HG03439 (cell line): ENCODE results near the gene NCOA6.

Source experiments
- ATAC-seq: cut with Tn5 transposase; IDR thresholded peaks from one replicate; pipeline ENCODE4 v1.9.1; 2021; ENCODE audit warnings: mild to moderate bottlenecking, moderate library complexity; ENCODE audit not compliant: unreplicated experiment

Gene NCOA6

DNA sequence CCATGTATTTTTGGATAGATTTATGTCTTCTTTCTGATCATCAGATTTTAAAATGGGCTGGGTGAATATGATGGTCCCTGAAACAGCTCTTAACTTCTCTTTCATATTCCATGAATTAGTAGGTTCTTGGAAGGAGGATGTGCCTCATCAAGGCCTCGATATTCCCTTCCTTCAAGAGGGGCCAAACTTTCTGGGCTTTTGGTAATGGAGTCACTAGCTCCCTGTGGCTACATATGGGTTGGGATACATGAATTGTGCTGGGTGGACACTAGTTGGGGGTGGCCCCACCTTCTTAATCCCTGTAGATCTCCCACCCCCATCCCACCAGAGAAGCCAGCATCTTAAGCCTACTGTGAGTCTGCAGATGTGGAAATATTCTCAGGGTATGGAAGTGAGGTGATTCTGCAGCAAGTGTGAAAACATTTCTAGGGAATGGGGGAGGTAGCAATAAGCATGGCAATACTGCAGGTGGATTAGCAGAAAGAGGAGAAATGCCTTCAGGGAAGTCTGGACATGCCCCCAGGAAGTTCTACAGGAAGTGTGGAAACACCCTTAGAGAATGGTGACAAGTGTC, 119.1 kb downstream of the NCOA6 start:
- no peak for ATAC-seq

DNA sequence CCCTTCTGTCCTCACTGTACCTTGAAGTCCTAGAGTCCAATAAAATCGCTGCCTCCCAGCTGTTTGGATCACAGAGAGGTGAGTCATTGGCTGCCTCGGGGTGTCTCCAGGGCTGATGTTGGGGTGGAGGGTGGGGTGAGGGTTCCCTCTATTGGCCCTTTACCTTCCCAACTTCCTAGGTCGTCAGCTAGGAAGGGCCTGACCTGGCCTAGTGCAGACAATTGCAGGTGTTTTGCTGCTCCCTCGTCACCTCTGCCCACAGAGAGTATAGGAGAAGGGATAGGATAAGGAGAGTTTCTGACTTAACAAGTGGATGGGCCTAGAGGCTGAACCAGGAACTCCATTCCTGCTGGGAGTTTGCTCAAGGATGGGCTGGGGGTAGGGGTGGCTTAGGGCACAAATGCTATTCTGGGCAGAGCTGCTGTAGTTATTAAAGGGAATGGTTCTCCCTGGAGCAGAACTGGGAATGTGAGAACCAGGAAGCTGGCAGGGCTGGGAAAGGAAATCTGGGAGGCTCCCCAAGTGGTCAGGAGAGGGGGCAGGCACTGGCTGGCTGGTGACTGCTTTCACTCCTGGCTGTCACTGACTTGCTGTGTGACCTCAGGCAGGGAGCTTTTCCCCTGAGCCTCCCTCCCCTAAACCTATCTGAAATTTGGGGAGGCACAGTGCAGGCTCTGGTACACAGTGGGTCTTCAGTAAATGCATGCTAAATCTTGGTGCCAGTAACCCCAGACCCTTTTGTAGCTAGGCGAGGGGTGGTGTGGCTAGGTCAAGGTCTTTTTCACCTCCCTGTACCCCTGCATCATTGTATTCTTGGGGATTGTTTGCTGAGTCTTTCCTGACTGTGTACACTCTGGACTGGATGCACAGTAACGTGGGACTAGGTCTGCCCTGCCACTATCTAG, 119.8 kb downstream of the NCOA6 start:
- ATAC-seq, result no peak

DNA sequence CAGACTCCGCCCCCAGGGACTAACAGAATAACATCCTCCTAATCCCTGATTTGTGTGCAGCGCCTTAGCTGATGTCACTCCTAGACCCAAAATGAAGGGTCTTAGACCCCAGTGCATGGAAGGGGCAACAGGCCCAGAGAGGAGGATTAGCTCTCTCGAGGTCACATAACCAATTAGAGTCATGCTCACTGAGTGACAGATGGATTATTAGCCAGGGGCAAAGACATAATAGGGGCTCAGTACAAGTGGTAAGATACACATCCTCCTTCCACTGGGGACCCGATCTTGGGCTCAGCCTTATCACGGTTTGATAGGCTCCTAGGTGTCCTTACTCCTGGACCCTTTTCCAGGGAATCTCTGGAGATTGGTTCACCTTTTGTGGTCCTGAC, 120.4 kb downstream of the NCOA6 start:
- ATAC-seq, result no peak

DNA sequence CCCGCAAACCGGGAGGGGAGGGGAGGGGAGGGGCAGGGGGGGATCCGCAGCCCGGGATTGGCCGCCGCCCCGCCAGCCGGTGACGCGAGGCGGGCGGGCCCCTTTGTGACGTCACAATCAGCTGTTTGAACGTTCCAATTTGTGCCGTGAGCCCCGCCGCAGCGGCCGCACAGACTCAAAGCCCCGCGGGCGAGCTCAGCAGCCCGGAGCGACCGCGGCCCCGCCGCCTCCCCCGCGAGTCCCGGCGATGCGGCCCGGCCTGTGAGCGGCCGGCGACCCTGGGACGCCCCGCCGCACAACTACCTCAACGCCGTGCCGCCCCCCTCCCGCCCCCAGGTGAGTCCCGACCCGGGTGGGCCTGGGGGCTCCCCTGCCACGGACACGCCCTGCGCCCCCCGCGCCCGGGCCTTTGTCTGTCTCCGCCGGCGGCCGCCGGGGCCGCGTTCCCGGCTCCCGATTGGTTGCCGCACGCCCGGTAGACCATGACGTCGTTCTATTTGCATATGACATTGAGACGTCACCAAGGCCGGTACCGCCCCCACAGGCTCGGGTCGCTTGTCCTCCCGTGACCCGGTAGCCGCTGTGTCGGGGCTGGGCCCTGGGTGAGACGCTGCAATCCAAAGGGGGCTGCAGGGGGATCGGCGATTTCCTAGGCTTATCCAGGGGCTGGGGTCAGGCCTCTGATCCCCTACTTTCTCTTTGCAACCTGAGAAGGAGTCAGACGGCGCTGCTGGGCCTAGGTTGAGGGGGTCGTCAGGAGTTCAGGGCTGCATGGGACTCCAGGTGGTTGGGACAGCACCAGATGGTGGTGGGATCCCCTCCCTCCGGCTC, 121.1 kb downstream of the NCOA6 start, which contains the start of gene TP53INP2:
Gene TP53INP2, plus strand, starts transcription at position 168 of the 831 bp plus-strand sequence. CDS start 4,396 bp downstream, outside the sequence.
- ATAC-seq, result peak; percentile 48

DNA sequence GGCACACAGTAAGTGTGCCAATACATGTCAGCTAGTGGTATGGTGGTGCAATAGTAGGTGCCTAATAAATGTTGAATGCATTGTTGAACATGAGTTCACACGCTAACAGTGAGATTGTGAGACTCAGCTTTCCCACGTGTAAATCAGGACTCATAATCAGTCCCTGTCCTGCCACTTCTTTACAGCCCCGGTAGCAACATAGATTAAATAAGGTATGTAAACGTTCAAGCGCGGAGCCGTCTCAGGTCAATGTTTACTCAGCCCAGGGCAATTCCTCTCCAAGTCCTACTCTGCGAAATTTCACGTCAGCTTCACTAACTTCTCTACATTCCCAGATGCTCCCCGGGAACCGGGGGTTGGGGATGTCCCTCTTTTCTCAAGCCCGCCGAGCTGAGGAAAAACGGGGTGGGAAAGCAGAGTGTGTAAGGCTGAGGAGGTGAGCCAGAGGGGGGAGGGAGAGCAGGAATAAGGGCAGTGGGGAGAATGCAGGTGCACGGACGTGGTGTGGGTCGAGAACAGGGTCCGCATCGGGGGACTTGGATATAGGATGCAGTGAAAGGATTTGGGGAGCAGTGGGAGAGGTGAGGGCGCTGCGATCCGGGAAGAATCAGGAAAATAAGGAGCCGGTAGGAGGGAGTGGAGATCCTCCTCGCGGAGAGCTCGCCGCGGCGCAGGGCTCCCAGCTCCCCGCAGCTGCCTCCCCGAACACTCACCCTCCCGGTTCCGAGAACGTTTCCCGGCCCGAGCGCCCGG, 121.9 kb downstream of the NCOA6 start:
- ATAC-seq, result no peak

DNA sequence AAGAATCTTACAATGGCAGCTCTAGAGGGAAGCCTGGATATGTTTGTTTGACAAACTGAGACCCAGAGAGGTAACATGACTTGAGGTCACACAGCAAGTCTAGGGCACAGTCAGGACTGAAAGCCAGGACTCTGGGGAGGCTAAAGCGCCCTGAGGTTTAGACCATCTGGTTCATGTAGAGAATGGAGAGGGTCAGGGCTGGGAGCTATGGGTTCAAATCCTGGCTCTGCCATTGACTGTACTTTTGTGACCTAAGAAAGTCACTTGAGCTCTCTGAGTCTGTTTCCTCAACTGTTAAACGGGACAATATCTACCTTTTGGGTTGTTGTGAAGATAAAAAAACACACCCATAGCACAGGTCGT, 122.4 kb downstream of the NCOA6 start:
- no peak for ATAC-seq

DNA sequence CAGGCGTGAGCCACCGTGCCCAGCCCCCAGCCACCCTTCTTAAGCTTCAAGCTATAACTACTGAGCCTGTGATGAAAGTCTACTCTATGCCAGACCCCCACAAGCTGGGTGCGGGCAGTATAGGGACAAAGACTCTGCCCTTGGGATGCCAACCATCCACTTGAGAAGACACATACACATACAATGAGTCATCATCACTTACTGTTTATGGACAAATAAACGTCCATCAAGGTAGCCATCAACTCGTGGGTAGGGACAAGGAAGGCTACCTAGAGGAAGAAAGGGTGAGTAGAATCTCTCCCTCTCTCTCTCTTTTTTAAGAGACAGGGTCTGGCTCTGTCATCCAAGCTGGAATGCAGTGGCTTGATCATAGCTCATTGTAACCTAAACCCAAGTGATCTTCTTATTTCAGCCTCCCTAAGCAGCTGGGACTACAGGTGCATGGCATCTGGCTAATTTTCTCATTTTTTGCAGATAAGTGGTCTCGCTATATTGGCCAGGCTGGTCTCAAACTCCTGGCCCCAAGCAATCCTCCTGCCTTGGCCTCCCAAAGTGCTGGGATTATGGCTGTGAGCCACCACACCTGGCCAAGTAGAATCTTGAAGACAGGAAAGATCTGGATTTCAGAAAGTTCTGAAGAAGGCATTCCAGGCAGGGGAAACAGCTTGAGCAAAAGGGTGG, 123.9 kb downstream of the NCOA6 start:
- no peak for ATAC-seq

DNA sequence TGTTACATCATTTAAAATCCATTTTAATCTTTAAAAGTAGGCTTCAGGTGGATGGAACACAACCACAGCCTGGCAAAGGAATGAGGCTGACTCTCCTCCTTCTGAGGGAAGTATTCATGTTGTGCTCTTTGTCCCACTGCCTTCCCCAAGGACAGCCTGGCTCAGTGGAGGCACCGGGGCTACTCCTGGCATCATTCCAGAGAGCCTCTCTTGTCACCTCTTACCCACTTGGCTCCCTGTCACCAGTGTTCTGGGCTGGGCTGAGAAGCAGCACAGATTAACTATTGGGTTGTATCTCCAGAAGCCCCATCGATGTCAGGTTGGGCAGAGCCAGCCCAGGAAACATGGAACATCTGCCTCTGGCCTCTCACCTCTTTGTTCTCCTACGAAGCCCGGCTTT, 132.0 kb downstream of the NCOA6 start:
- ATAC-seq, result no peak

DNA sequence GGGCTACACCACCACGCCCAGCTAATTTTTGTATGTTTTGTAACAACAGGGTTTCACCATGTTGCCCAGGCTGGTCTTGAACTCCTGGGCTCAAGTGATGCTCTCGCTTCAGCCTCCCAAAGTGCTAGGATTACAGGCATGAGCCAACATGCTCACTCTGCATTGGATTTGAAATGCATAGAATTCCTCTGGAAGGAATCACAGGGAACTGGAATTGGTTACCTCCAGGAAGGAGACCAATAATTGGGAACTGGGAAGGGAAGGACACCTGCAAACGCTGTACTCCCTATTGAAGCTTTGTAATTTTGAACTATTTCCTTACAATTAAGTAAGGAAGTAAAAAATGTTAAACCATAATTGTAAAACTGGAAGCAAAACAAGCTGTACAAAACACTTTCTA, 133.6 kb downstream of the NCOA6 start:
- no peak for ATAC-seq

DNA sequence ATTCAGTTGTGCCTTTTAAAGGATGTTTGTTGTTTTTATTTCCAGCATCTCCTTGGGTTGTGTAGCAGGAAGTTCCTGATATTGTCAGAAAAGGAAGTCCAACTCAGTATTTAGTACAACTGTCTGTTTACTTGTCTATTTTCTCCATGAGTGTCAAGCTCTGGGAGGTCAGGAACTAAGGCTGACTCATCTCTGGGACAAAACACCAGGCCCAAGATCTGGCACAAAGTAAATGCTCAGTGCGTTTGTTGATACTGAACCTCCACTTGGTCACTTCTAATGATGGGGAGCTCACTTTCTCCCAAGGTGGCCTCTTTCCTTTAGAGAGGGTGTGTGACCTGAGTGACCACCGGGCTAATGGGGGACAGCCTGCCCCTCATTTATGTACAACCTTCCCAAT, 136.0 kb downstream of the NCOA6 start:
- no peak for ATAC-seq

DNA sequence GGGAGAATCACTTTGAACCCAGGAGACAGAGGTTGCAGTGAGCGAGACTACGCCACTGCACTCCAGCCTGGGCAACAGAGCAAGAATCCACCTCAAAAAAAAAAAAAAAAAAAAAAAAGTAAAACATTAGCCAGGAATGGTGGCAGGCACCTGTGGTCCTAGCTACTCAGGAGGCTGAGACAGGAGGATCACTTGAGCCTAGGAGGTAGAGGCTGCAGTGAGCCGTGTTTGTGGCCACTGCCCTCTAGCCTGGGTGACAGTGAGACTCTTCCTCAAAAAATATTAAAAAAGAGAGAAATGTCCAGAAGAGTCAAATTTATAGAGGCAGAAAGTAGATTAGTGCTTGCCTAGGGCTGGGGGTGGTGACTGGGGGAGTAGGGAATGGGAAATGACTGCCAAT, 141.8 kb downstream of the NCOA6 start:
- no peak for ATAC-seq

DNA sequence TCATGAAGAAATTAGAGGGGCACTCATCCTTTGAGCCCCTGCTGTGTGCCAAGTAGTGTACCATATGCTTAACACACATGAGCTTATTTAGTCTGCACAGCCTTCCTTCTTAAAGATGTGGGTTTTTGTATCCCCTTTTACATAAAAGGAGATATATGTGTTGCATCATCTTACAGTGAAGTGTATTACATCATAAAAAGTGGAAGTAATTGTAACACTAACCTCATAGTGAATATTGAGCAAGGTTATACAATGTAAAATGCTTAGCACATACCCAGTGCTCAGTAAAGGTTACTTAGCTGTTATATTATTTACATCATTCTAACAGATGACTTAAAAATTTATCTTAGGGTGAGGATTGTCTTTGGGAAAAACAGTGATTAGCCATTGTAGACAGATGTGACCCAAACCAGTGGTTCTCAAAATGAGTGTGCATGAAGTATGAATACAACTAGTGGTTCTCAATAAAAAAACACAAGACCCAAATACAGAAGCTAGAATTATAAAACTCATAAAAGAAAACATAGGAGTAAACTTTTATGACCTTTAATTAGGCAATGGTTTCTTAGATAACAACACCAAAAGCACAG, 144.8 kb downstream of the NCOA6 start:
- no peak for ATAC-seq

DNA sequence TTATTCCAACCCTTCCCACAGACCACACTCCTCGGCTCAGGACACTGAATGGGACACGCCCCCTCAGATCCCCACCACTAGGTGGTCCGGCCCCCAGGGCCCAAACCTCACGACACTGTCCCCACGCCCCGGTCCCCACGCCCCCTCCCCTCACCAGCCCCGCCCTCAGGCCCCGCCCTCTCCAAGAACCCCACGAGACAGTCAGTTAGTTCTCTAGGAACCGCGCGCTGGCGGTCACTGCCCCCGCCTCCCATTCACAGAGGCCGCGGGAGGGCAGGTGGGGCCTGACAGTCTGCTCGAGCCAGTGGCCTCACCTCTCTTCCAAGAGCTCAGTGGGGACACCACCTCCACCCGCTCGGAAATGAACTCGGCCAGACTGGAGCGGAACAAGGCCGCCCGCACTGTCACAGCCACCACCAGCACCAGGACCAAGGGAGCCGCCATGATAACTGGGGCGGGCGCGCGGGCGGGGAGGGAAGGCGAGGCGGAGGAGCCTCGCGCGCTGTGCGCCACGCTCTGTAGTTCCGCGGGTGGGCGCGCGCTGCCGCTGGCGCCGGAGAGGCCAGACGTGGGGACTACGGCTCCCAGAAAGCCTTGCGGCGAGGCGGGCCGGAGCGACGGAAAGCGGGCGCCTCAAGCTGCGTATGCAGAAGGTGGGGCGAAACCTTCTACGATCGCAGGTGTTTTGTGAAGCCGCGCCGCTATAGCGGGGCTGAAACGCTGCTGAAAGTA, 148.6 kb downstream of the NCOA6 start, which contains the start of gene PIGU:
Gene PIGU, minus strand, starts transcription at position 451 of the 732 bp plus-strand sequence. Its CDS starts 7 bp downstream, at position 444.
- ATAC-seq, result peak; percentile 91

DNA sequence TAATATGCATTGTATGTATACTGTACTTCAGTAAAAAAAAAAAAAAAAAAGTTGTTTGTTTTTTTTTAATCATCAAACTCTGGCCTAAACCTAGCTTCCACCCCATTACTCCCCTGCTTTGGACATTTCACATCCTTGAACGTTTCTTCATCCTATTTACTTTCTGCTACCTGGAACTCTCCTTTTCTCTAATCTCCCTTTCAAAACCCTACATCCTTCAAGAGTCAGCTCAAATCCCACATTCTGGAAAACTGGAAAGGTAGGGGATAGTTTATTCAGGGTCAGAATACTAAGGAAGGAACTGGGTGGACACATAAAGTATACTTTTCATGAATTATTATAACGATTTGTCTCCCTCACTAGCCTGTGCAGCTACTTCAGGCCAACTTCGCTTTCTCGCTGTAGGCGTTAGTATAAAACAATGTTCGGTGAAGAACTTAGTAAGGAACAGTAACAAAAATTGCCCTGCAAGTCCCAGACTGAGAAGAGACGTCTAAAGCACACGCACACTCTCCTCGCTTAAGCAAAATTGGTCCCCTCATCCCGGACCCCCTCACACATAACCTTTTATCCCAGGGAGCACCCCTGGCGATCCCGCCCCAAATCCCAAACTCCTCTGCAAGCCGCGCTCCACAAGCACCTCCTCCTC, 149.3 kb downstream of the NCOA6 start:
- ATAC-seq, result no peak

DNA sequence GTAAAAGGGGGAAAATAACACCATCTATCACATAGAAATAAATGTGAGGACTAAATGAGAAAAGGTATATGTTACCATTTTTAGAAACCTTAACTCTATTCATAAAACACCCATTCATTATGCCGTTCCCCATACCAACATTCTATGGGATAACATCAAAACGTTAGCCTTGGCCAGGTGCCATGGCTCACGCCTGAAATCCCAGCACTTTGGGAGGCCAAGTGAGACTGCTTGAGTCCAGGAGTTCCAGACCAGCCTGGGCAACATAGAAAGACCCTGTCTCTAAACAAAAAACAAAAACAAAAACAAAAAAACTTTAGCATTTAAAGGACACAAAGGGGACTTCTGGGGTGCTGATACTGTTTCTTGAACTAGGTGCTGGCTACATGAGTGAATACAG, 149.9 kb downstream of the NCOA6 start:
- ATAC-seq, result no peak

DNA sequence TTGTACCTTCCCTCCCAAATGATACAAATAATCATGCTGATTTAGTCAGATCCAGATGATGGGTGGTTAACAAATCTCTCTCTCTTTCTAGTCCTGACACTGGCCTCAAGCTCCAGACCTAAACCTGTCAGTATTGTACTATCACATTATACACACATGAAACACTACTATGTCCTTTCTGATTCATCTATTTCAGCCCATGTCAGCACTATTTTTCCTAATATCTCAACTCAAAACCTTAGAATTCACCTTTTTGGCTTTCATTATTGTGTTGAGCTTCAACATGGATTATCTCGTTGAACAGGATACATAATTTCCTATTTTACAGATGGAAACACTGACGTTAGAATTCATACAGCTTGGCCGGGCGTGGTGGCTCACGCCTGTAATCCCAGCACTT, 152.0 kb downstream of the NCOA6 start:
- ATAC-seq, result no peak

DNA sequence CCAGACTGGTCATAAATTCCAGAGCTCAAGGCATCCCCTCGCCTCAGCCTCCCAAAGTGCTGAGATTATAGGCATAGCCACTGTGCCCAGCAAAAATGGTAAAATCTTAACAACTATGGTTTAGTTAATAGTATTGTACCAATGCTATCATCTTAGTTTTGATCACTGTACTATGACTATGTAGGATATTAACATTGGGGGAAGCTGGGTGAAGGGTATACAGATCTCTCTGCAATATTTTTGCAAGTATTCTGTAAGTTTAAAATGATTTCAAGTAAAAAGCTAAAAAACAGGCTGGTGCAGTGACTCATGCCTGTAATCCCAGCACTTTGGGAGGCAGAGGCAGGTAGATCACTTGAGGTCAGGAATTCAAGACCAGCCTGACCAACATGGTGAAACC, 156.4 kb downstream of the NCOA6 start:
- no peak for ATAC-seq
